K562 (cell line): ENCODE data around the gene C2orf92. TPM values are rescaled to one million over a fixed set of nuclear protein-coding genes. Genes with fewer than 3 reads are reported as not detected.

ENCODE experiments used
- ATF2 ChIP-seq: sonication (generic); formaldehyde crosslinking; IDR thresholded peaks from 2 replicates; pipeline ENCODE4 v1.8.1; 2022; ENCODE audit warnings: missing genetic modification reagents
- MAZ ChIP-seq, 2 experiments: fragments of 450-650 bp in 1 of 2; sonication (generic) in 1 of 2; formaldehyde crosslinking; IDR thresholded peaks in 1 of 2; conservative IDR thresholded peaks in 1 of 2; 2 replicates each; pipeline versions ENCODE4 v1.4.0 to v1.5.0; 2020; ENCODE audit warnings: mild to moderate bottlenecking in 1 of 2, missing genetic modification reagents in 1 of 2
- PHTF2 ChIP-seq: fragments of 250-450 bp; sonication (Bioruptor Pico); IDR thresholded peaks from 2 replicates; pipeline ENCODE4 v1.5.0; 2021; ENCODE audit warnings: mild to moderate bottlenecking
- ZNF12 ChIP-seq: sonication (generic); formaldehyde crosslinking; IDR thresholded peaks from 2 replicates; pipeline ENCODE4 v1.4.0; 2020; ENCODE audit warnings: mild to moderate bottlenecking, missing genetic modification reagents
- ZNF174 ChIP-seq: fragments of 250-450 bp; sonication (Bioruptor Pico); IDR thresholded peaks from 2 replicates; pipeline ENCODE4 v1.4.0; 2020; ENCODE audit warnings: mild to moderate bottlenecking
- ZNF76 ChIP-seq: fragments of 250-450 bp; sonication (Bioruptor Pico); IDR thresholded peaks from 2 replicates; pipeline ENCODE4 v1.4.0; 2020; ENCODE audit warnings: mild to moderate bottlenecking, moderate library complexity, borderline replicate concordance
- polyA plus RNA-seq, 8 experiments: library from polyadenylated mRNA; depleted of rRNA in 4 of 8; stranded (reverse) in 5 of 8; unstranded in 3 of 8; fragments of >200 nt; fragmentation: Nextera tagmentation in 2 of 8; fragmentation: Illumina TruSeq in 1 of 8; extraction: Ambion mirVana in 2 of 8; extraction: Trizol in 1 of 8; gene quantifications; 2 replicates each; pipeline versions ENCODE4 v1.2.1 to v1.2.3, GENCODE V29; 2011 to 2014; ENCODE audit warnings: inconsistent platforms in 1 of 8, missing spikeins in 1 of 8
- total RNA-seq, 7 experiments: library from RNA; depleted of rRNA in 6 of 7; stranded (reverse); fragments of >200 nt in 6 of 7; fragmentation: Illumina TruSeq in 2 of 7; extraction: Trizol in 2 of 7; gene quantifications; 2 replicates each; pipeline versions ENCODE4 v1.2.1 to v1.2.3, GENCODE V29; 2011 to 2021; ENCODE audit warnings: low replicate concordance in 1 of 7
- TF ChIP-seq, protein P1 (sequence below): fragments of 200-800 bp; sonication (Bioruptor generic); IDR thresholded peaks from 2 replicates; pipeline ENCODE4 v1.6.1; 2016; ENCODE audit warnings: missing genetic modification characterization, missing compliant biosample characterization
- TF ChIP-seq, protein P2 (sequence below): fragments of 450-650 bp; conservative IDR thresholded peaks from 2 replicates; pipeline ENCODE4 v1.6.1; 2016; ENCODE audit warnings: missing genetic modification characterization, low read depth, mild to moderate bottlenecking, missing compliant biosample characterization, moderate library complexity
- TF ChIP-seq, protein P3 (sequence below): fragments of 250-450 bp; sonication (Bioruptor Pico); IDR thresholded peaks from 2 replicates; pipeline ENCODE4 v1.8.0; 2022; ENCODE audit warnings: moderate library complexity, mild to moderate bottlenecking, inconsistent platforms

The C2orf92 gene
- total and polyA plus RNA-seq, 9 of the 15 experiments (the other 6 are each of a cell fraction or from before 2014, with no cell fraction given) = 0.65 to 6.8 (median 3.6) TPM

- TF ChIP-seq, protein P1, sequence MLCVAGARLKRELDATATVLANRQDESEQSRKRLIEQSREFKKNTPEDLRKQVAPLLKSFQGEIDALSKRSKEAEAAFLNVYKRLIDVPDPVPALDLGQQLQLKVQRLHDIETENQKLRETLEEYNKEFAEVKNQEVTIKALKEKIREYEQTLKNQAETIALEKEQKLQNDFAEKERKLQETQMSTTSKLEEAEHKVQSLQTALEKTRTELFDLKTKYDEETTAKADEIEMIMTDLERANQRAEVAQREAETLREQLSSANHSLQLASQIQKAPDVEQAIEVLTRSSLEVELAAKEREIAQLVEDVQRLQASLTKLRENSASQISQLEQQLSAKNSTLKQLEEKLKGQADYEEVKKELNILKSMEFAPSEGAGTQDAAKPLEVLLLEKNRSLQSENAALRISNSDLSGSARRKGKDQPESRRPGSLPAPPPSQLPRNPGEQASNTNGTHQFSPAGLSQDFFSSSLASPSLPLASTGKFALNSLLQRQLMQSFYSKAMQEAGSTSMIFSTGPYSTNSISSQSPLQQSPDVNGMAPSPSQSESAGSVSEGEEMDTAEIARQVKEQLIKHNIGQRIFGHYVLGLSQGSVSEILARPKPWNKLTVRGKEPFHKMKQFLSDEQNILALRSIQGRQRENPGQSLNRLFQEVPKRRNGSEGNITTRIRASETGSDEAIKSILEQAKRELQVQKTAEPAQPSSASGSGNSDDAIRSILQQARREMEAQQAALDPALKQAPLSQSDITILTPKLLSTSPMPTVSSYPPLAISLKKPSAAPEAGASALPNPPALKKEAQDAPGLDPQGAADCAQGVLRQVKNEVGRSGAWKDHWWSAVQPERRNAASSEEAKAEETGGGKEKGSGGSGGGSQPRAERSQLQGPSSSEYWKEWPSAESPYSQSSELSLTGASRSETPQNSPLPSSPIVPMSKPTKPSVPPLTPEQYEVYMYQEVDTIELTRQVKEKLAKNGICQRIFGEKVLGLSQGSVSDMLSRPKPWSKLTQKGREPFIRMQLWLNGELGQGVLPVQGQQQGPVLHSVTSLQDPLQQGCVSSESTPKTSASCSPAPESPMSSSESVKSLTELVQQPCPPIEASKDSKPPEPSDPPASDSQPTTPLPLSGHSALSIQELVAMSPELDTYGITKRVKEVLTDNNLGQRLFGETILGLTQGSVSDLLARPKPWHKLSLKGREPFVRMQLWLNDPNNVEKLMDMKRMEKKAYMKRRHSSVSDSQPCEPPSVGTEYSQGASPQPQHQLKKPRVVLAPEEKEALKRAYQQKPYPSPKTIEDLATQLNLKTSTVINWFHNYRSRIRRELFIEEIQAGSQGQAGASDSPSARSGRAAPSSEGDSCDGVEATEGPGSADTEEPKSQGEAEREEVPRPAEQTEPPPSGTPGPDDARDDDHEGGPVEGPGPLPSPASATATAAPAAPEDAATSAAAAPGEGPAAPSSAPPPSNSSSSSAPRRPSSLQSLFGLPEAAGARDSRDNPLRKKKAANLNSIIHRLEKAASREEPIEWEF (CRISPR knock-in tag) = no peak
- TF ChIP-seq ZNF174 (CRISPR knock-in tag) (no peak), ZNF12 (CRISPR knock-in tag) (peak; percentile 63; the same call in 1 of the 2 replicates), ZNF76 (CRISPR knock-in tag) (0 out of 2 replicates have a peak, but pooled peaks have one; percentile 17), MAZ (CRISPR knock-in tag; conservative IDR thresholded peaks at IDR 0.05 in 1 of 2, IDR thresholded peaks at IDR 0.05 in 1 of 2) (0 out of 4 replicates have a peak, but pooled peaks of 1 of the 2 experiments have one; percentile 18), PHTF2 (no peak), ATF2 (no peak)
- TF ChIP-seq, protein P2, sequence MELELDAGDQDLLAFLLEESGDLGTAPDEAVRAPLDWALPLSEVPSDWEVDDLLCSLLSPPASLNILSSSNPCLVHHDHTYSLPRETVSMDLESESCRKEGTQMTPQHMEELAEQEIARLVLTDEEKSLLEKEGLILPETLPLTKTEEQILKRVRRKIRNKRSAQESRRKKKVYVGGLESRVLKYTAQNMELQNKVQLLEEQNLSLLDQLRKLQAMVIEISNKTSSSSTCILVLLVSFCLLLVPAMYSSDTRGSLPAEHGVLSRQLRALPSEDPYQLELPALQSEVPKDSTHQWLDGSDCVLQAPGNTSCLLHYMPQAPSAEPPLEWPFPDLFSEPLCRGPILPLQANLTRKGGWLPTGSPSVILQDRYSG = peak; percentile 63; the same call in 1 of the 2 replicates
- TF ChIP-seq, protein P3, sequence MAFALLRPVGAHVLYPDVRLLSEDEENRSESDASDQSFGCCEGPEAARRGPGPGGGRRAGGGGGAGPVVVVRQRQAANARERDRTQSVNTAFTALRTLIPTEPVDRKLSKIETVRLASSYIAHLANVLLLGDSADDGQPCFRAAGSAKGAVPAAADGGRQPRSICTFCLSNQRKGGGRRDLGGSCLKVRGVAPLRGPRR (CRISPR knock-in tag) = no peak
These were observed 3.8 kb downstream of the C2orf92 start (continued) for GRCh38 chr2:97673182-97673914.
